IMR-90 (cell line): ENCODE measurements around the gene IGSF9B.

Experiments
- BHLHE40 ChIP-seq: fragments of 150-350 bp; IDR thresholded peaks from 2 replicates; pipeline ENCODE4 v1.6.1; 2016; ENCODE audit warnings: mild to moderate bottlenecking, low read depth, low read length
- CEBPB ChIP-seq: IDR thresholded peaks from 2 replicates; pipeline ENCODE4 v1.6.1; 2012; ENCODE audit warnings: low read depth, low read length, improper control_type of control experiment
- CHD1 ChIP-seq: IDR thresholded peaks from 2 replicates; pipeline ENCODE4 v1.6.1; 2012; ENCODE audit warnings: low read depth, low read length, improper control_type of control experiment
- ELK1 ChIP-seq: fragments of 150-350 bp; IDR thresholded peaks from 2 replicates; pipeline ENCODE4 v1.6.1; 2016; ENCODE audit warnings: low read depth, mild to moderate bottlenecking, low read length, moderate library complexity, borderline replicate concordance
- FOS ChIP-seq: fragments of 150-350 bp; IDR thresholded peaks from 2 replicates; pipeline ENCODE4 v1.6.1; 2016; ENCODE audit warnings: low read depth, low read length
- MAZ ChIP-seq: IDR thresholded peaks from 2 replicates; pipeline ENCODE4 v1.6.1; 2012; ENCODE audit warnings: low read depth, mild to moderate bottlenecking, low read length, improper control_type of control experiment, moderate library complexity, borderline replicate concordance
- MXI1 ChIP-seq: IDR thresholded peaks from 2 replicates; pipeline ENCODE4 v1.6.1; 2012; ENCODE audit warnings: low read depth, mild to moderate bottlenecking, low read length, moderate library complexity, borderline replicate concordance
- POLR2A ChIP-seq: IDR thresholded peaks from 2 replicates; pipeline ENCODE4 v1.6.1; 2012; ENCODE audit warnings: mild to moderate bottlenecking, low read depth, low read length
- RAD21 ChIP-seq: IDR thresholded peaks from 2 replicates; pipeline ENCODE4 v1.6.1; 2012; ENCODE audit warnings: low read length, improper control_type of control experiment
- RCOR1 ChIP-seq: IDR thresholded peaks from 2 replicates; pipeline ENCODE4 v1.6.1; 2012; ENCODE audit warnings: mild to moderate bottlenecking, low read length, improper control_type of control experiment; ENCODE audit not compliant: insufficient replicate concordance
- TF ChIP-seq, protein P1 (sequence below): conservative IDR thresholded peaks from 2 replicates; pipeline ENCODE4 v1.5.1; 2012; ENCODE audit warnings: mild to moderate bottlenecking, low read depth, low read length, improper control_type of control experiment
- TF ChIP-seq, protein P2 (sequence below): fragments of 150-350 bp; IDR thresholded peaks from 2 replicates; pipeline ENCODE4 v1.6.1; 2017; ENCODE audit warnings: mild to moderate bottlenecking, antibody characterized with exemption, low read length, low read depth

GRCh38 chr11:133955081-133955891, 1.5 kb downstream of the IGSF9B start:
- TF ChIP-seq, protein P1, sequence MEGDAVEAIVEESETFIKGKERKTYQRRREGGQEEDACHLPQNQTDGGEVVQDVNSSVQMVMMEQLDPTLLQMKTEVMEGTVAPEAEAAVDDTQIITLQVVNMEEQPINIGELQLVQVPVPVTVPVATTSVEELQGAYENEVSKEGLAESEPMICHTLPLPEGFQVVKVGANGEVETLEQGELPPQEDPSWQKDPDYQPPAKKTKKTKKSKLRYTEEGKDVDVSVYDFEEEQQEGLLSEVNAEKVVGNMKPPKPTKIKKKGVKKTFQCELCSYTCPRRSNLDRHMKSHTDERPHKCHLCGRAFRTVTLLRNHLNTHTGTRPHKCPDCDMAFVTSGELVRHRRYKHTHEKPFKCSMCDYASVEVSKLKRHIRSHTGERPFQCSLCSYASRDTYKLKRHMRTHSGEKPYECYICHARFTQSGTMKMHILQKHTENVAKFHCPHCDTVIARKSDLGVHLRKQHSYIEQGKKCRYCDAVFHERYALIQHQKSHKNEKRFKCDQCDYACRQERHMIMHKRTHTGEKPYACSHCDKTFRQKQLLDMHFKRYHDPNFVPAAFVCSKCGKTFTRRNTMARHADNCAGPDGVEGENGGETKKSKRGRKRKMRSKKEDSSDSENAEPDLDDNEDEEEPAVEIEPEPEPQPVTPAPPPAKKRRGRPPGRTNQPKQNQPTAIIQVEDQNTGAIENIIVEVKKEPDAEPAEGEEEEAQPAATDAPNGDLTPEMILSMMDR: no peak
- no peak for TF ChIP-seq RCOR1
- no peak for TF ChIP-seq FOS
- TF ChIP-seq MAZ: no peak
- TF ChIP-seq MXI1: no peak
- no peak for TF ChIP-seq CEBPB
- TF ChIP-seq POLR2A: no peak
- no peak for TF ChIP-seq RAD21
- TF ChIP-seq, protein P2, sequence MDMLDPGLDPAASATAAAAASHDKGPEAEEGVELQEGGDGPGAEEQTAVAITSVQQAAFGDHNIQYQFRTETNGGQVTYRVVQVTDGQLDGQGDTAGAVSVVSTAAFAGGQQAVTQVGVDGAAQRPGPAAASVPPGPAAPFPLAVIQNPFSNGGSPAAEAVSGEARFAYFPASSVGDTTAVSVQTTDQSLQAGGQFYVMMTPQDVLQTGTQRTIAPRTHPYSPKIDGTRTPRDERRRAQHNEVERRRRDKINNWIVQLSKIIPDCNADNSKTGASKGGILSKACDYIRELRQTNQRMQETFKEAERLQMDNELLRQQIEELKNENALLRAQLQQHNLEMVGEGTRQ: no peak
- TF ChIP-seq ELK1: no peak
- TF ChIP-seq CHD1: no peak
- no peak for TF ChIP-seq BHLHE40
